GM10266 (cell line): ENCODE measurements around the gene RRP7A.
"Not testable (repeated sequence)": the region's sequence is repeated elsewhere in the genome, so short reads cannot be mapped to it uniquely, and the experiment has no call there.

ENCODE experiments used
- DNase-seq: peaks from one replicate; pipeline ENCODE4 v3.0.0; 2012; ENCODE audit errors: extremely low spot score
- CTCF ChIP-seq: IDR thresholded peaks from 2 replicates; pipeline ENCODE4 v1.5.1; 2012; ENCODE audit warnings: mild to moderate bottlenecking, low read depth; ENCODE audit not compliant: control insufficient read depth, insufficient read depth; ENCODE audit errors: missing control alignments

RRP7A gene

GRCh38 chr22:42500836-42501179 is 18.8 kb downstream of the RRP7A start:
- no peak for TF ChIP-seq CTCF

GRCh38 chr22:42500161-42500835 is 19.3 kb downstream of the RRP7A start:
- DNase-seq, result peak; percentile 99
- TF ChIP-seq CTCF, result no peak

More at GRCh38 chr22:42500836-42501179, 18.8 kb downstream of the RRP7A start:
- DNase-seq, result no peak

GRCh38 chr22:42499773-42500160 is 19.8 kb downstream of the RRP7A start:
- not testable (repeated sequence) for DNase-seq

- not testable (repeated sequence) for DNase-seq
These were observed 24.0 kb downstream of the RRP7A start for GRCh38 chr22:42495533-42496141.

- TF ChIP-seq CTCF, result no peak
- no peak for DNase-seq
These were observed 26.2 kb downstream of the RRP7A start for GRCh38 chr22:42493393-42493792.

- no peak for DNase-seq
- no peak for TF ChIP-seq CTCF
These were observed 27.3 kb downstream of the RRP7A start for GRCh38 chr22:42492323-42492690.

- TF ChIP-seq CTCF, result no peak
- no peak for DNase-seq
These were observed 29.3 kb downstream of the RRP7A start for GRCh38 chr22:42490243-42490832.

- DNase-seq, result no peak
- TF ChIP-seq CTCF, result no peak
These were observed 30.6 kb downstream of the RRP7A start for GRCh38 chr22:42489000-42489399.
